Measurements from ENCODE around the gene ENG.

DNA sequence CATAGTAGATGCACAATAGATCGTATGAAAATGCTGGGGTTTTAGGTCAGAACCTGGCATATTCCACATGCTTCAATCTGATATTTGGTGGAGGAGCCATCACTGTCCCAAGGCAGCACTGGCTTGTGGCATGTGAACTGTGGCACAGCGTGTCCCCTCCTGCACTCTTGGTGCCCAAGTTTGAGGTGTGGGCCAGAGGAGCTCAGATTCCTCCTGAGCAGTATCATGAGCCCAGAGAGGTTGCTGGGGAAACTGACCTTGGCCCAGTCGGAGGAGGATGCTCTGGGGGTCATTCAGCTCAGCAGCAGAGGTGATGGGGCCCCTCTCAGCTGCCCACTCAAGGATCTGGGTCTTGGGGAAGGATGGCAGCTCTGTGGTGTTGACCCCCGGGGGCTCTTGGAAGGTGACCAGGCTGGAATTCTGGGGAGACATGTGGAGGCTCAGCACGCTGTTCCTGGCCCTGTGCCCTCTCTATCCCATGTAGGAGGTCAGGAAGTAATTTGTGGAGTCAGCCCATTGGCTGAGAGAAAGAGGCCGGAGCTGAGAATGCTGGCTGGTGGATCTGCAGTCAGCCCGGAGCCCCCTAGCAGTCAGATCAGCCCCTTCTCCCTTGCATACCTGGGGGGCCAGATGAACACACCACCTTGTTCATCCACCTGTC, 28.1 kb downstream of the ENG start:
- no peak for TF ChIP-seq CTCF (IDR thresholded peaks at IDR 0.05; ENCODE audit: insufficient read depth, low read length, poor library complexity, severe bottlenecking)
- TF ChIP-seq EZH2phosphoT487 (conservative IDR thresholded peaks at IDR 0.05; ENCODE audit: low read length): no peak

Measured in SU-DHL-6 (cell line).